ENCODE results near the gene CFAP100.
A peak's percentile ranks its signal among the peaks of the same experiment; 100 is the strongest.

Gene CFAP100

GRCh38 chr3:126357295-126358037, 37.2 kb upstream of the CFAP100 start, which contains the start of gene KLF15:
TSS of gene KLF15 (minus strand) at chr3:126357408. CDS start at chr3:126352922, 4,486 bp downstream.
- DNase-seq (ENCODE audit: low spot score): peak; percentile 62

- no peak for DNase-seq (ENCODE audit: low spot score)
Measured at GRCh38 chr3:126358038-126358815, 36.5 kb upstream of the CFAP100 start.

- no peak for DNase-seq (ENCODE audit: low spot score)
Measured at GRCh38 chr3:126358816-126359181, 35.9 kb upstream of the CFAP100 start.

- DNase-seq (ENCODE audit: low spot score): no peak
Measured at GRCh38 chr3:126360046-126360713, 34.5 kb upstream of the CFAP100 start.

GRCh38 chr3:126360714-126361060, 34.0 kb upstream of the CFAP100 start:
- no peak for DNase-seq (ENCODE audit: low spot score)

GRCh38 chr3:126361211-126361610, 33.5 kb upstream of the CFAP100 start:
- DNase-seq (ENCODE audit: low spot score): no peak

- no peak for DNase-seq (ENCODE audit: low spot score)
Measured at GRCh38 chr3:126364130-126364695, 30.5 kb upstream of the CFAP100 start.

DNA sequence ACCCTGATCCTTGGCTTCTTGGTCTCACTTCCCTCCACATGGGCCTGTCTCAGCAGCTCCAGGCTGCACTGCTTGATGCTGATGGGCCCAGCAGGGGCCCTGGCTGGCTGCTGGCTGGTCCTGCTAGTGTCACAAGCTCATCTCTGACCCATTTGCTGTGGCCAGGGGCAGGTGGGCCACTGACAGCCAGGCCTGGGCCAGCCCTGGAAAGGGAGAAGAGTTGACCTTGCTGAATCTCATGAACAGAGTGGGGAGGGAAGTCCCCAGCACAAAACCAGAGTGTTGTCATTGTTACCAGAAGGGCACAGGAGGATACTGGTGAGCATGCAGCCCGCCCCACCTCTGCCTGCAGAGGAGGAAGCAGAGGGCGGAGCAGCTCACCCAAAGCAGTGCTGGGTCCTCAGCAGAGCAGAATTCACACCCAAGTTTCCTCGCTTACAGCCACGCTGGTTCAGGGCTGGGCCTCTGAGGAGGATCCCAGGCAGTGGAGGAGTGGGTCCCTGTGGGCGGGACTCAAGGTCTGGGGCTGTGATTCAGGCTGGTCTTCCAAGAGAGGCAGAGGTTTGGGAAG, 29.9 kb upstream of the CFAP100 start:
- DNase-seq (ENCODE audit: low spot score): no peak

DNA sequence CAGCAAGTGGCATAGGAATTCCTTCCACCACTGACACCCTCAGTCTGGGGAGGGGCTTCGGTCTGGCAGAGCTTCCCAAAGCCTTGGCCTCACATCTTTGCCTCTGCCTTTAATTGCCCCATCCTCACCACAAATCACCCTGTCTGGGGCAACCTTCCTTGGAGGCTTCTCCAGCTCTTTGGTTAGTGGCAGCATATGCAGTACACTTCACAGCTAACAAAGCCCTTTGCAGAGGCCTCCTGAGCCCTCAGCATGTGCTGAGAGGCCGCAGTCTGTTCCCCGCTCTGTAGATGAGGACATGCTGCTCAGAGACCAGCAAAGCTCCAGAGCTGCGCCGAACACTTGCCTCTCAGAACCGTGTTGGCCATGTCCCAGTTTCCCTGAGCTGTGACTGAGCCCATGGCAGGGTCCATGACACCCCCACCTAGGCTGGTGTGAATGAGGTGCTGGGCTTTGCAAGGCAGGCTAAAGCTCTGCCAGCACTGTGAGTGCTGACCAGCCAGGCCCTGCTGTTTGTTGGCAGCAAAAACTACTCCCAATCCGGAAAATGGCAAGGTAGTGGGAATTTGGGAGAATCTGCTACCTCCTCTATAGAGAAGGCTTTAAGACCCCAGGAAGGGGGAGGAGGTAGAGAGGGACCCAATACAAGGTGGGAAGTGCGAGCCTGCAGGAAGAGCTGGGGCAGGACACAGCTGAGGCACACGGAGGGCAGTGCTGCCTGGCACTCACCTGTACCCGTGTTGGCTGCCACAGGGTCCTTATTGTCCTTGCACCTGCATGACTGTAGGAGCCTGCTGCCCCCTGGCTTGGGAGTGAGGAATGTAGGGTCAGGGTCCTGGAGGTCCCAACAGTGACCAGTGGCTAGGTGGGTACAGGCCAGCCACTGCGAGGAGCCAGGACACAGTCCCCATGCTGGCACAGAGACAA, 29.1 kb upstream of the CFAP100 start:
- no peak for DNase-seq (ENCODE audit: low spot score)

GRCh38 chr3:126367316-126367805, 27.3 kb upstream of the CFAP100 start:
- DNase-seq (ENCODE audit: low spot score): no peak

GRCh38 chr3:126369490-126369889, 25.2 kb upstream of the CFAP100 start:
- DNase-seq (ENCODE audit: low spot score): no peak

DNA sequence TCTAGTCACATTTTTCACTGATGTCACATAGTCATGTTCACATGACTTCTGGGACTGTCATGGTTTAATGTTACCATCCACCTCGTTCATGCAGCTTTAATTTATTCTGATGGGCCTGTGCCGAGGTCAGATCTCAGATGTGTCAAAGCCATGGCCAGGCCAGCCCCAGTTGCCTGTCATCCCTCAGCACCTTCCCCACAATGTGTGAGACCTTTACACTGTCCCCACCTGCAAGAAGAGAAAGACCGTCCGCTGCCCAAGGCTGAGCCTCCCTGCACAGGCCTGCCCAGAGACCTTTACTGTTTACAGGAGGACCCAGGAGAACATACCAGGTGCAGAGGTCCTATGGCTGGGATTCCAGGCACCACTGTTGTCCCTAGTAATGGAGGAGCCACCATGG, 24.7 kb upstream of the CFAP100 start:
- DNase-seq (ENCODE audit: low spot score): no peak

GRCh38 chr3:126370606-126371005, 24.1 kb upstream of the CFAP100 start:
- no peak for DNase-seq (ENCODE audit: low spot score)

GRCh38 chr3:126371096-126371705, 23.5 kb upstream of the CFAP100 start:
- no peak for DNase-seq (ENCODE audit: low spot score)

DNA sequence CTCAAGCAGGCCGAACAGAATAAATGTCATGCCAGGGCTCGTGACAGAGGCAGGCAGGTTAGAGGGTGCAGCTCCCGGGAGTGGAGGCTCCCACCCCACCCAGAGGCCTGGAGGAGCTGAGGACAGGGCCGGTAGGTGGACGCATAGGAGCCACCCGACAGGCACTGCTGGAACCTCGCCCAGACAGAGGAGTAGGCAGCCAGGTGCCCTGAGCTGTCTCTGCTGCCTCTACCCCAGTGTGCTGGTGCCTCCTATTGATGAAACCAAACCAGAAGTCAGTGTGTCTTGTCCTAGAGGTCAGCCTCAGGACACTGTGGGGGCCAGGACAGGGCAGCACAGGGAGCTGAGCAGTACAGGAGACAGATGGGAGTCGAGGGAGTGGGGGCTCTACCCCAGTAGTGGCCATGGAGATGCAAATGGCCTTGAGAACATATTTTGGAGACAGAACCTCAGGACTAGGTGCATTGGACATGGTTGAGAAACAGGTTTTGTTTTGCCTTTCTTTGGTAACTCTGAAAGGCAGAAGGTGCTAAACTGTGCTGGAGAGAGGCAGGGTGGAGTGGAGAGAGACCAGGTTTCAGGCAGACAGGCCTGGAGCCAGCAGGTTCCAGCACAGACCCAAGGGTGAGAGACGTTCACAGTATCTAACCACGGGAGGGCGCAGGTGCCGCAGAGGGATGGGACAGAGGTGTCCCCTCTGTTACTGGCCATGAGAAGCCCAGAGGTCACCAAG, 22.1 kb upstream of the CFAP100 start:
- no peak for DNase-seq (ENCODE audit: low spot score)

DNA sequence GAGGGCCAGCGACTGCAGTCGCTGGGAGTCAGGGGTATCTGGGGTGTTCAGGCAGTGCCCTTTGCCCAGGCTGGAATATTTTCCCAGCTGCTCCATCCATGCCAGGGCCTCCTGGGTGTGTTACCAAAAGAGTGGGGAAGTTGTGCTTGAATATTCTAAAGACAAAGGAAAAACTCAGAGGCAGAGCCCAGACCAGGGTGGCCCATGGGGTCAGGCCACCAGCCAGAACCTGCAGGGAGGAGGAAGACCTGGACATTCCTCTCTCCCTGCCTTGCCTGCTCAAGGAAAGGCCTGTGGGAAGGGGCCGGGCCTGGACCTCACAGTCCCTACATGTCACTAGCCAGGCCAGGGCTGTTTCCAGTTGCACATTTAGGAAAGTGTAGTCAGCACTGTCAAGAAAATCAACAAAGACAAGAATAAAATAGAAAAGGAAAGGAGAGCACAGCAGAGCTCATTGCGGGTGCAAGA, 21.5 kb upstream of the CFAP100 start:
- no peak for DNase-seq (ENCODE audit: low spot score)

- no peak for DNase-seq (ENCODE audit: low spot score)
Measured at GRCh38 chr3:126373682-126374601, 20.8 kb upstream of the CFAP100 start.

GRCh38 chr3:126375835-126376331, 18.8 kb upstream of the CFAP100 start:
- DNase-seq (ENCODE audit: low spot score): no peak
